ENCODE measurements around the gene P2RX1.

P2RX1 gene

DNA sequence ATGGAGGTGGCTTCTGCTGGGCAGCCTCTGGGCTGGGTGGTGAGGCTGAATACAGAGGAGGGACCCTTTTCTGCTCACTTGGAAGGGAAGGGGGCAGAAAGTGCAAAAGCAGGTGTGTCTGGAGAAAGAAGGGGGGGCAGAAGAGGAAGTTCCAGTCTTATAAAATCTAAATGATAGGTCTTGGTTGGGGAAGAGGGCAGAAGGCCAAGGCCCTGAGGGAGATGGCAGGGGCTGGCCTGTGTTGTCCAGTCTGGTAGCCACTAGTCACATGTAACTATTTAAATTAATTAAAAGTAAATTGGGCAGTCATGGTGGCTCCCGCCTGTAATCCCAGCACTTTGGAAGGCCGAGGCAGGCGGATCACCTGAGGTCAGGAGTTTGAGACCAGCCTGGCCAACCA lies 20.9 kb downstream of the P2RX1 start:
- Histone ChIP-seq H3K9me3 (ENCODE audit: control insufficient read depth, insufficient read depth, low read length) (no peaks in the 10 kb centered on the region), H3K27me3 (ENCODE audit: control insufficient read depth, low read length) (peaks cover 12% of the 10 kb centered on the region), H3F3A (ENCODE audit: control insufficient read depth, insufficient read depth) (peaks cover 13% of the 10 kb centered on the region), H3K36me3 (ENCODE audit: control insufficient read depth, low read length) (no peaks in the 10 kb centered on the region), H4K20me1 (ENCODE audit: control insufficient read depth, insufficient read depth, low read depth, low read length) (0 out of 2 replicates have a peak, but pooled peaks cover 3% of the 10 kb centered on the region), H3K27ac (ENCODE audit: low read depth, low read length) (no peak overlapping the region), H3K4me1 (ENCODE audit: control insufficient read depth, low read length) (peaks cover 55% of the 10 kb centered on the region), H3K4me2 (ENCODE audit: low read length) (no peak overlapping the region), H3K9me2 (replicated peaks; ENCODE audit: control insufficient read depth, low read length) (no peaks in the 10 kb centered on the region), H3K4me3 (ENCODE audit: low read length) (no peak overlapping the region), H3K79me2 (ENCODE audit: control insufficient read depth, low read length) (no peaks in the 10 kb centered on the region)
- TF ChIP-seq CTCF (IDR thresholded peaks at IDR 0.05; ENCODE audit: low read depth, low read length, poor library complexity, severe bottlenecking) (no peak), EZH2phosphoT487 (IDR thresholded peaks at IDR 0.05; ENCODE audit: borderline replicate concordance, low read length) (no peak)

- 0 out of 2 replicates have a peak, but pooled peaks cover 3% of the 10 kb centered on the region for H4K20me1 ChIP-seq (ENCODE audit: control insufficient read depth, insufficient read depth, low read depth, low read length)
- no peak for TF ChIP-seq EZH2phosphoT487 (IDR thresholded peaks at IDR 0.05; ENCODE audit: borderline replicate concordance, low read length)
- no peak for TF ChIP-seq CTCF (IDR thresholded peaks at IDR 0.05; ENCODE audit: low read depth, low read length, poor library complexity, severe bottlenecking)
- H3K9me2 ChIP-seq (replicated peaks; ENCODE audit: control insufficient read depth, low read length), result no peaks in the 10 kb centered on the region
- peaks cover 59% of the 10 kb centered on the region for H3K4me1 ChIP-seq (ENCODE audit: control insufficient read depth, low read length)
- no peak overlapping the region for H3K4me2 ChIP-seq (ENCODE audit: low read length)
- H3K79me2 ChIP-seq (ENCODE audit: control insufficient read depth, low read length), result no peaks in the 10 kb centered on the region
- H3K9me3 ChIP-seq (ENCODE audit: control insufficient read depth, insufficient read depth, low read length), result no peaks in the 10 kb centered on the region
- peaks cover 12% of the 10 kb centered on the region for H3K27me3 ChIP-seq (ENCODE audit: control insufficient read depth, low read length)
- H3K36me3 ChIP-seq (ENCODE audit: control insufficient read depth, low read length), result no peaks in the 10 kb centered on the region
- no peak overlapping the region for H3K4me3 ChIP-seq (ENCODE audit: low read length)
- H3K27ac ChIP-seq (ENCODE audit: low read depth, low read length), result no peak overlapping the region
- peaks cover 13% of the 10 kb centered on the region for H3F3A ChIP-seq (ENCODE audit: control insufficient read depth, insufficient read depth)
These were observed 21.3 kb downstream of the P2RX1 start for GRCh38 chr17:3894911-3895343.

- no peak overlapping the region for H3K4me3 ChIP-seq (ENCODE audit: low read length)
- no peak for TF ChIP-seq EZH2phosphoT487 (IDR thresholded peaks at IDR 0.05; ENCODE audit: borderline replicate concordance, low read length)
- TF ChIP-seq CTCF (IDR thresholded peaks at IDR 0.05; ENCODE audit: low read depth, low read length, poor library complexity, severe bottlenecking), result no peak
- no peaks in the 10 kb centered on the region for H3K79me2 ChIP-seq (ENCODE audit: control insufficient read depth, low read length)
These were observed 22.1 kb downstream of the P2RX1 start for GRCh38 chr17:3894188-3894587.

More at GRCh38 chr17:3894188-3894587, 22.1 kb downstream of the P2RX1 start:
- peaks cover 61% of the 10 kb centered on the region for H3K4me1 ChIP-seq (ENCODE audit: control insufficient read depth, low read length)
- H3K4me2 ChIP-seq (ENCODE audit: low read length), result peak overlapping the region; percentile 77; the same call in 1 of the 2 replicates
- H3K27ac ChIP-seq (ENCODE audit: low read depth, low read length), result no peak overlapping the region
- no peaks in the 10 kb centered on the region for H3K36me3 ChIP-seq (ENCODE audit: control insufficient read depth, low read length)
- H4K20me1 ChIP-seq (ENCODE audit: control insufficient read depth, insufficient read depth, low read depth, low read length), result 0 out of 2 replicates have a peak, but pooled peaks cover 3% of the 10 kb centered on the region
- no peaks in the 10 kb centered on the region for H3K9me3 ChIP-seq (ENCODE audit: control insufficient read depth, insufficient read depth, low read length)
- no peaks in the 10 kb centered on the region for H3K9me2 ChIP-seq (replicated peaks; ENCODE audit: control insufficient read depth, low read length)
- H3F3A ChIP-seq (ENCODE audit: control insufficient read depth, insufficient read depth), result peaks cover 13% of the 10 kb centered on the region
- H3K27me3 ChIP-seq (ENCODE audit: control insufficient read depth, low read length), result peaks cover 12% of the 10 kb centered on the region

Data from DOHH2 (cell line).